Rectal smooth muscle tissue (tissue), 1 donor: ENCODE data around the gene FREM2.

Experiments used
- H3K27ac ChIP-seq: one replicate; pipeline ENCODE4 v1.7.0; 2013; ENCODE audit warnings: low read depth, low read length, inconsistent platforms
- H3K27me3 ChIP-seq: one replicate; pipeline ENCODE4 v1.7.0; 2013; ENCODE audit warnings: low read length; ENCODE audit not compliant: control insufficient read depth, insufficient read depth
- H3K36me3 ChIP-seq: one replicate; pipeline ENCODE4 v1.7.0; 2013; ENCODE audit warnings: low read length; ENCODE audit not compliant: control insufficient read depth, insufficient read depth
- H3K4me1 ChIP-seq: one replicate; pipeline ENCODE4 v1.7.0; 2013; ENCODE audit warnings: low read length; ENCODE audit not compliant: control insufficient read depth, insufficient read depth
- H3K4me3 ChIP-seq: one replicate; pipeline ENCODE4 v1.7.0; 2013; ENCODE audit warnings: low read length
- H3K9ac ChIP-seq: one replicate; pipeline ENCODE4 v1.7.0; 2013; ENCODE audit warnings: low read length

Gene FREM2

DNA sequence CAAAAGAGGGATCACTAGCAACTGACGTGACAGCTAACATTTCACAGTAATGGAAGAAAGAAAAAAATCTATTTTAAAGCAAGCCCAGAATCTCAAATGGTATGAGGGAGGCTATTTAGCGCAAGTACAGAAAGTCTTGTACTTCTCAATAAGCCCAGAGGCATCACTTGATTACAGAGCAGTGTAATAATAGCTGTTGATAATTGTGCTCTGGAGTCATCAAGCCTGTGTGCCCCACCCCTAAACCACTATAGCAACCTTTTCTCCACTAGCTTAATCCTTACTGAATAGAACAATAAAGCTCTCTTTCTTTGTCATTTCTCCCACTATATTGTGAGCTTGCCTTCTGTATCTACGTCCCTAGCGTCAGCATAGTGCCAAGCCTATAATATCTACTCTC lies 56.6 kb downstream of the FREM2 start:
- Histone ChIP-seq H3K27ac (no peak overlapping the region), H3K27me3 (no peaks in the 10 kb centered on the region), H3K36me3 (no peaks in the 10 kb centered on the region), H3K9ac (no peak overlapping the region), H3K4me3 (no peak overlapping the region), H3K4me1 (no peaks in the 10 kb centered on the region)

DNA sequence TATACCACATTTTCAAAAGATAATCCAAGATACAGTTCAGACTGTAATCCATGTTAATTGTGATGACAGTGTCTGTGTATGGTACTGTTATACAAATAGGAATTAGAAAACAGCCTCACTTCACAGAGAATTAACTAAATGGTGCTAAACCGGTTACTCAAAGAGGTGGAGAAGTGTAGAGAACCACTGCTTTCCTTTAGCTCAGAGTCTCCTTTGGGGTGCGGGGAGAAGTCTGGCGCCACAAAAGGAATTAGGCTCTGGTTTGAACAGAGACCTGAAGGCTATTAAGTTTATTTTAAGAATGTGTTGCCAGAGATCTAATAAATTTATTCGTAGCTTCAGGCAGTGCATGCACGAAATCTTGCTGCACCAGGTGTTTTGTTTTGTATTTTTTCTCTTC lies 65.8 kb downstream of the FREM2 start:
- Histone ChIP-seq H3K4me1 (no peaks in the 10 kb centered on the region), H3K9ac (no peak overlapping the region), H3K4me3 (no peak overlapping the region), H3K36me3 (no peaks in the 10 kb centered on the region), H3K27me3 (no peaks in the 10 kb centered on the region), H3K27ac (no peak overlapping the region)

DNA sequence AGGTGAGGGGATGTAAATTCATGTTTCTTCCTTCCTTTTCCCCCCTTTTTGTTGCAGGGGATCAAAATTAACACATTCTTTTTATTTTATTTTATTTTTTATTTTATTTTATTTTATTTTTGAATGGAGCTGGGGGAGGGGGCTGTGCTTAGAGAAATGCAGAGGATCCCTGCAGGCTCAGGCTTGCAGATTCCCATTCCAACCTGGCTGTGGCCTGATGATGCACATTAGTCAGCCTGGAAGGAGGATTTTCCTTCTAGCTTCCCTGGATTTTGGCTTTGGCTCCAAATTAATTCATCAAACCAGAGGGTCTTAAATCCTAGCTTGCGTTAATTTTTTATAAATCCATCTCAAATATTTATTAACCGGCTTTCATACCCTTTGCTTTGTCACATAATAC lies 67.0 kb downstream of the FREM2 start:
- no peak overlapping the region for H3K4me3 ChIP-seq
- no peaks in the 10 kb centered on the region for H3K4me1 ChIP-seq
- H3K27ac ChIP-seq: no peak overlapping the region
- H3K9ac ChIP-seq: no peak overlapping the region
- H3K36me3 ChIP-seq: no peaks in the 10 kb centered on the region
- H3K27me3 ChIP-seq: no peaks in the 10 kb centered on the region

DNA sequence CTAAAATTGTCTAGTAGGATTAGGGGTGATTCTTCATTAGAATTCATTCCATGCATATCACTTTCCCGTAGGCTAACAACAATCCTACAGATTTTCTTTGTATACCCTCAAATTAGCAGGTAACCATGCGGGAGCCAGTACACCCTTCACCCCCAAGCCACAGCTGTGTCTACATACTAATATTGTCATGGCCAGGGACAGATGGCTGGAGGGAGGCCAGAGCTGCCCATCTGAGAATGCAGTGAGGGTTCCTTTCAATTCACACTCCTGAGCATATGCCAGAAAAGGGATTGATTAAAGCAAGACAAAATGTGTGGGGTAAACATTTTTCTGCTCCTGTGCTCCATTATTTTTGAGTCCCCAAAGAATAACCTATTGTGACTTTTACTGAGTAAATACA lies 68.9 kb downstream of the FREM2 start:
- Histone ChIP-seq H3K27me3 (no peaks in the 10 kb centered on the region), H3K36me3 (no peaks in the 10 kb centered on the region)

DNA sequence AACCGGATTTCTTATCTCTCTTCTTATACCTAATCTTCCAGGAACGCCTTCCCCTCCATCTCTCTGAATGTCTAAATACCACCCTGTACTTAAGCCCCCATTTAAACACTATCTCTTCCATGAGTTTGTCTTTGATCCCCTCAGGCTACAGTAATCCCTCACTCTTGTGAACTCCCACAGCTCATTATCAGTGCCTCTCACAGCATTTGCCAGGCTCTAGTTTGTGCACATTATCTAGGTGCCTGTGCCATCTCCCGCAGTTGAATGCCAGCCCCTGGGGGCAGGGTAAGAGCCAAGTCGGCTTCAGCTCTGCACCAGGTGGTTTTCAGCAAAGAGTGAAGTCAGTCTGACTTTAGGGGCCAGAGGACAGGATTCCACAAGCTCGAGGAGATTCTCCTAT lies 71.4 kb downstream of the FREM2 start:
- no peaks in the 10 kb centered on the region for H3K36me3 ChIP-seq
- H3K4me3 ChIP-seq: no peak overlapping the region
- no peaks in the 10 kb centered on the region for H3K4me1 ChIP-seq
- no peaks in the 10 kb centered on the region for H3K27me3 ChIP-seq
- H3K27ac ChIP-seq: no peak overlapping the region
- H3K9ac ChIP-seq: no peak overlapping the region

More for the DNA sequence above, 68.9 kb downstream of the FREM2 start:
- Histone ChIP-seq H3K9ac (no peak overlapping the region), H3K4me3 (no peak overlapping the region), H3K27ac (no peak overlapping the region), H3K4me1 (no peaks in the 10 kb centered on the region)

DNA sequence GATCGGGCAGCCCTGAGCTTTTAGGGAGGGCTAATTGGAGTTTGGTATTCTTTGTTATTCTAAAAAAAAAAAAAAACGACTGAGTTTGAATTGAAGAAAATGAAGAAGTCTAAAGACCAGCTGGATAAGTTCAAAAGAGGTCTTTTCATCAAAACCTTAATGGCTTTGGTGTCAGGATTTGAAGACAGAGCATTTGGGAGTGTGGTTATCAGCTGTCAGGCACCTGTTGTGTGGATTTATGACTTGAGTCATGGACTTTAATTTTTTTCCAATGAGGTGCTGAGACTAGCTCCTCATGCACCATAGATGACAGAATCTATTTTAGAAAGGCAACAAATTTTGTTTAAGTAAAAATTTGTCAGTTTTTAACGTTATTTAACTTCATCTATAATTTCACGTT lies 72.5 kb downstream of the FREM2 start:
- Histone ChIP-seq H3K27ac (no peak overlapping the region), H3K4me3 (no peak overlapping the region), H3K4me1 (no peaks in the 10 kb centered on the region), H3K36me3 (no peaks in the 10 kb centered on the region), H3K27me3 (no peaks in the 10 kb centered on the region), H3K9ac (no peak overlapping the region)

DNA sequence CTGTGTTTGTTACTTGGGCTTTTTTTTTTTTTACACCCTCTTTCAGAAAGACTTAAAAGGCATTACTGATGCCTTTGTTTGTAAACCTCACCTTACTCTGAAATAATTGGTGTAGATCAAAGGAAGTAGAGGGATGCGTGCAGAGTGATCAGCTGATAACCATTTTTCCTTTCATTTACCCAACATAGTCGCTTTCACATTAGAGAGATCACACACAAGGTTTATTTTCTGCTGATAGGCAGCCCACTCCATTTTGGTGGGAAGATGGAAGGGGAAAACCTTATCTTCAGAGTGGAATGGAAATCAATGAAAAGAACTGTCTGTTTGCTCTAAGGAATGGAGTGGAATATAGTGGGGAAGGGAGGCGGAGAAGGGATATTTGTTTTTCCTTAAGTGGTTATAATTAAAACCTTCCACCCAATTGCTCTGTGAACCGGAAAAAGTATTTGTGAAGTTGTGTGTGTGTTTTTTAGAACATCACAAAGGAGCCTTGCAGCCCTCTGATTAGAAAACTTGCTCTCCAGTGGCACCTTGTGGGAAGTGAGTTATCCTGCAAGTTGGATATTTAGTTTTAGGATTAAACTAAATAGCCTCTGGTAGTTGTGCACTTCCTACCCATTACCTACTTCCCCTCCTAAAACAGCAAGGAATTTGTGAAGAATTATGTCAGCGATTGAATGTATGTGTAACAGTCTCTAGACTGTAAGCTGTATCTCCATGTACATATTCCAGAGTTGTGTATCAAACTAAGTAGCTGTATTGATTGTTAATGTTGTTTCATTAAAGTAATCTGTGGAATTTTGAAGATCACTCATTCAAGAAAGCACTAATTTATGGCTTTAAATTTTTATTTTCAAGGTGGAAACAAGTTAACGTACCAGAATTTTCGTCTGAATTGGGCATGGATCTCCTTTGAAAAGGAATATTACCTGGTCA lies 76.8 kb downstream of the FREM2 start:
- Histone ChIP-seq H3K4me3 (no peak overlapping the region), H3K27me3 (no peaks in the 10 kb centered on the region), H3K4me1 (no peaks in the 10 kb centered on the region), H3K36me3 (no peaks in the 10 kb centered on the region), H3K27ac (no peak overlapping the region), H3K9ac (no peak overlapping the region)

DNA sequence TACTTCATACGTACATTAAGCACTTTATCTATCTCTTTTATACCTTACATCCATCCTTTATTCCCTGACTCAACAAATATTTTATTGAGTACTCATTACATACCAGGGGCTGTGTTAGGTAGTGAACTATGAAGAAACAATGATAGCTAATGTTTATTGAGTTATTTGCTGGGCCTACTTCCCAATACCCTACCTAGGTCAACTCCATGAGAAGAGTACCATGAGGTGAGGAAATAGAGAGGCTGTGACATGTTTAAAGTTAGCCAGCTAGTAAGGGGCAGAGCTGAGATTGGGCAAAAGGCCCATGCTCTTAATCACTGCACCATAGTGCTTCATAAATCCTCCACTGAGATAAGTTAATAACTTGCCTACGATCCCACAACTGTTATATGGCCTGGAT lies 79.9 kb downstream of the FREM2 start:
- no peak overlapping the region for H3K27ac ChIP-seq
- no peak overlapping the region for H3K4me3 ChIP-seq
- H3K27me3 ChIP-seq: no peaks in the 10 kb centered on the region
- no peaks in the 10 kb centered on the region for H3K36me3 ChIP-seq
- H3K4me1 ChIP-seq: no peaks in the 10 kb centered on the region
- H3K9ac ChIP-seq: no peak overlapping the region

DNA sequence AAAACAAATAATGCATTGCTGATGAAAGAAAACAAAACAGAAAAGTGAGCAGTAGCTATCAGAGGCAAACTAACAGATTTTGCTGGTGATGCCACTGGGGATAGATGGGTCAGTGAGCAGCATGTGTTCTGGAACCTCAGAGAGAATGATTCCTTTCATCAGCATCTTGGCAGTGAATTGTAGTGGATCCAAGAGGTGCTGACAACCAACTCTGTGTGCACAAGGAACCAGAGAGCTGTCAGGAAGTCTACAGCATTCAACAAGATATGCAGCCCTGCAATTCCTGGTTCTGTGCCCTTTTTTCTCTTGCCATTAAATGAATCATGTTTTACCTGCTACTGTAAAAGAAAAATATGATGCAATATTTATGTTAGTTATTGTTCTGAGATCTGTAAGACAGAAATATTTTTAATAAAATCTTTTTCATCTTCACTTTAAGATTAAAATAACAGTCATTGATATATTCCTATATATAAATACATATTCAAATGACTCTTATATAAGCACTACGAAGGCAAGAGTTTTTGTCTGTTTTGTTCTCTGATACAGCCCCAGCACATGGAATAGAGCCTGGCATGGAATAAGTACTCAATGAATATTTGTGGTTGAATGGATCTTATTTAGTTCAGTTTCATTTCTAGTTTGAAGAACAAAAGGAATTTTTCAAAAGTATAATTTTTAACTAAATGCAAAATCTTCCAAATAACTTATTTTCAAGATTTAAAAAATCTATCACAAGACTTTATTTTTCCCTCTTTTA lies 80.8 kb downstream of the FREM2 start:
- Histone ChIP-seq H3K36me3 (no peaks in the 10 kb centered on the region), H3K27me3 (no peaks in the 10 kb centered on the region), H3K4me1 (no peaks in the 10 kb centered on the region), H3K9ac (no peak overlapping the region), H3K4me3 (no peak overlapping the region), H3K27ac (no peak overlapping the region)

DNA sequence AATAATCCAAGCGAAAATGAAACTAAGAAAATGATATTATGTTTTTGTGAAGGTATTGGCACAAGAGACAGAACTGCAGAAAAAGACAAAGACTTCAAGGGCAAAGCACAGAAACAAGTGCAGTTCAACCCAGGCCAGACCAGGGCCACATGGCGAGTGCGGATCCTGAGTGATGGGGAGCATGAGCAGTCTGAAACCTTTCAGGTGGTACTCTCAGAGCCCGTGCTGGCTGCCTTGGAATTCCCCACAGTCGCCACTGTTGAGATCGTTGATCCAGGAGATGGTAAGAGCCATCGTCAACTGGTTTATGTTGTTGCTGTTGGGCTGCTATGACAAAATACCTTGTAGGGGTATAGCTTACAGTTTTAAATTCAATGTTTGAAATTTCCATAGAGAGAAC lies 82.6 kb downstream of the FREM2 start:
- Histone ChIP-seq H3K4me1 (no peaks in the 10 kb centered on the region), H3K4me3 (no peak overlapping the region), H3K36me3 (no peaks in the 10 kb centered on the region), H3K27me3 (no peaks in the 10 kb centered on the region), H3K27ac (no peak overlapping the region), H3K9ac (no peak overlapping the region)

DNA sequence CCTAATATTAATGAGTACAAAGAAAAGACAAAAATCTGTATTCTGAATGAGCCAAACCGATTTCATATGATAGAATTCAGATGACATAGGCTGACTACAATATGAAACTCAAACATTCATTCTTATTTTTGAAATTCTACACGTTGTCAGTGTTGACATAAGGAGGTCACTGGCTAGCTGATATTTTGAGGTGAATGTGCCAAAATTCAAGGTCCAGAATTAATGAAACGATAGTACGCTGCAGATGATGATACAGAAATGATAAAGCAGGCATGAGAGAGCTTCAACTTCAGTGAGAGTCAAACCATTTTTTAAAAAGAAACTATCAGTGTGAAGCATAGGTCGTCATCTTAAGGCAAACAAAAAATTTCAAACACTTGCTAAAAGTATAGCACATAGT lies 88.2 kb downstream of the FREM2 start:
- Histone ChIP-seq H3K4me3 (no peak overlapping the region), H3K27me3 (no peaks in the 10 kb centered on the region), H3K27ac (no peak overlapping the region), H3K36me3 (no peaks in the 10 kb centered on the region), H3K4me1 (no peaks in the 10 kb centered on the region), H3K9ac (no peak overlapping the region)

DNA sequence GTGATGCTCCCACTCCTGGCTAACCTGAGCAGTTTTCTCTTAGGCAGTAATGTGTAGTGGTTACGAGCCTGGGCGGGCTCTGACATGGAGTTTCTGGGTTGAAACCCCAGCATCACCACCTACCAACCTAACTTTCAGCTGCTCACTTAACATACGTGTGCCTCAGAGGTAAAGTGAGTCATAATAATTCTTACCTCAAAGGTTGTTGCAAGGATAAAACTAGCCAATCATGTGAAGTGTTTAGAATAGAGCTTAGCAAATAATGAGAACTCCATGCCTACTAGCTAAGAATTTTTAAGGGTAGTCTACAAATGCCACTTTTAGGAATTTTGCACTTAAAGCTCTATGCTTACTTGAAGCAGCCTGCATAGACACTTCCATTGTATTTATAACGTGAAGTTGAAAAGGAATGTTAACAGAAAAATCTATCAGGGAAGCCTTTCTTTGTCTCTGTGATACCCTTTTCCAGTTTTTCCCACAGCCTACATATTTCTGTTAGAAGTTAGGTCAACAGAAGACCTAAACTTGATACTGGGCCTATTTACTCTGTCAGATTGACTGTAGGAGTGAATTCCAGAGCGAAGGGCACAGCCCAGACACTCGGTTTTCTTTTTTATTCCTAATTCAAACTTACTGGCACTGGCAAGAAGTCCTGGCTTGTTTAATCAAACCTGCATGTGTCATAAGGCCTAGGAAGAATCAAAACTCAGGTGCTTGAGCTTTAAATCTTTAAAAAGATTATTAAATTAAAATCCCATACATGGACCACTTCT lies 90.7 kb downstream of the FREM2 start:
- Histone ChIP-seq H3K27me3 (no peaks in the 10 kb centered on the region), H3K4me1 (no peaks in the 10 kb centered on the region)

More for the DNA sequence above, 90.7 kb downstream of the FREM2 start:
- H3K9ac ChIP-seq: no peak overlapping the region
- H3K4me3 ChIP-seq: no peak overlapping the region
- H3K36me3 ChIP-seq: no peaks in the 10 kb centered on the region
- no peak overlapping the region for H3K27ac ChIP-seq
